Mucosa of gallbladder (tissue), 1 donor: ENCODE results near the gene NEMP2. TPM values are rescaled to one million over a fixed set of nuclear protein-coding genes. Genes with fewer than 3 reads are reported as not detected.

Experiments used
- DNase-seq: peaks from one replicate; pipeline ENCODE4 v3.0.0-alpha.2; 2020; ENCODE audit warnings: low spot score
- total RNA-seq: library from RNA; stranded (reverse); gene quantifications from one replicate; pipeline ENCODE4 v1.2.1, GENCODE V29; 2021
- donor health status: DM: no; HTN: no; CAD: no.

The NEMP2 gene
- total RNA-seq, 1 donor from 2014 or later, result 3.8 TPM

- DNase-seq, result no peak
These were observed 20.0 kb upstream of the NEMP2 start for GRCh38 chr2:190554357-190555006.

GRCh38 chr2:190553254-190553653 is 18.7 kb upstream of the NEMP2 start:
- no peak for DNase-seq

GRCh38 chr2:190551928-190552327 is 17.4 kb upstream of the NEMP2 start:
- no peak for DNase-seq

GRCh38 chr2:190550137-190550536 is 15.6 kb upstream of the NEMP2 start:
- no peak for DNase-seq

- DNase-seq, result no peak
These were observed 13.4 kb upstream of the NEMP2 start for GRCh38 chr2:190547886-190548285.

GRCh38 chr2:190546734-190547133 is 12.2 kb upstream of the NEMP2 start:
- DNase-seq, result no peak

GRCh38 chr2:190545555-190546385 is 11.2 kb upstream of the NEMP2 start:
- no peak for DNase-seq

- DNase-seq, result no peak
These were observed 10.6 kb upstream of the NEMP2 start for GRCh38 chr2:190545093-190545492.

GRCh38 chr2:190540048-190540447 is 5.5 kb upstream of the NEMP2 start:
- DNase-seq, result no peak

GRCh38 chr2:190538201-190538600 is 3.7 kb upstream of the NEMP2 start:
- DNase-seq, result no peak

- DNase-seq, result no peak
These were observed 3.2 kb upstream of the NEMP2 start for GRCh38 chr2:190537765-190538164.

GRCh38 chr2:190535586-190535985 is 1.1 kb upstream of the NEMP2 start:
- no peak for DNase-seq

- no peak for DNase-seq
These were observed 558 bp upstream of the NEMP2 start for GRCh38 chr2:190535121-190535439.

GRCh38 chr2:190533968-190534309 is 583 bp downstream of the NEMP2 start:
- no peak for DNase-seq

- DNase-seq, result no peak
These were observed 1.2 kb downstream of the NEMP2 start for GRCh38 chr2:190533175-190533967.

GRCh38 chr2:190532581-190532980 is 1.9 kb downstream of the NEMP2 start:
- no peak for DNase-seq

GRCh38 chr2:190530248-190530900 is 4.1 kb downstream of the NEMP2 start:
- DNase-seq, result no peak

- DNase-seq, result no peak
These were observed 4.9 kb downstream of the NEMP2 start for GRCh38 chr2:190529486-190530247.

- no peak for DNase-seq
These were observed 6.0 kb downstream of the NEMP2 start for GRCh38 chr2:190528521-190529001.

- DNase-seq, result no peak
These were observed 6.6 kb downstream of the NEMP2 start for GRCh38 chr2:190527918-190528317.

GRCh38 chr2:190527214-190527613 is 7.3 kb downstream of the NEMP2 start:
- no peak for DNase-seq
